HepG2 (cell line): Measurements from ENCODE around the gene KISS1R. TPM values are rescaled to one million over a fixed set of nuclear protein-coding genes. Genes with fewer than 3 reads are reported as not detected.

Source experiments
- ATF2 ChIP-seq: sonication (generic); formaldehyde crosslinking; IDR thresholded peaks from 2 replicates; pipeline ENCODE4 v1.4.0; 2020; ENCODE audit warnings: missing genetic modification reagents
- CBX1 ChIP-seq: IDR thresholded peaks from one replicate; pipeline ENCODE4 v1.6.1; 2016; ENCODE audit warnings: antibody characterized with exemption, low read depth
- CENPT ChIP-seq: sonication (generic); formaldehyde crosslinking; IDR thresholded peaks from 2 replicates; pipeline ENCODE4 v1.8.0; 2022; ENCODE audit warnings: low read depth, mild to moderate bottlenecking, moderate library complexity, missing genetic modification reagents
- GMEB1 ChIP-seq: sonication (generic); formaldehyde crosslinking; IDR thresholded peaks from 2 replicates; pipeline ENCODE4 v1.5.1; 2020; ENCODE audit warnings: missing genetic modification reagents, mild to moderate bottlenecking, borderline replicate concordance
- HMG20B ChIP-seq: conservative IDR thresholded peaks from 2 replicates; pipeline ENCODE4 v1.6.1; 2016; ENCODE audit warnings: missing genetic modification reagents, missing compliant biosample characterization
- KDM1A ChIP-seq: IDR thresholded peaks from 2 replicates; pipeline ENCODE4 v1.6.1; 2016; ENCODE audit warnings: missing compliant biosample characterization
- MAFK ChIP-seq, 2 experiments: IDR thresholded peaks in 1 of 2; conservative IDR thresholded peaks in 1 of 2; 2 replicates each; pipeline ENCODE4 v1.6.1; 2011; ENCODE audit warnings: improper control_type of control experiment in 2 of 2, low read length in 2 of 2
- MXD4 ChIP-seq: IDR thresholded peaks from 2 replicates; pipeline ENCODE4 v1.6.1; 2016; ENCODE audit warnings: mild to moderate bottlenecking, missing biosample characterization, missing genetic modification reagents
- NAIF1 ChIP-seq: sonication (generic); formaldehyde crosslinking; IDR thresholded peaks from 2 replicates; pipeline ENCODE4 v1.5.0; 2020; ENCODE audit warnings: mild to moderate bottlenecking, missing genetic modification reagents, borderline replicate concordance
- NFYB ChIP-seq: sonication (generic); formaldehyde crosslinking; IDR thresholded peaks from 2 replicates; pipeline ENCODE4 v1.4.0; 2020; ENCODE audit warnings: missing genetic modification reagents
- NR2F1 ChIP-seq, 2 experiments: fragments of 450-650 bp in 1 of 2; formaldehyde crosslinking in 1 of 2; IDR thresholded peaks; 2 replicates each; pipeline versions ENCODE4 v1.5.0 to v1.6.1; 2016 to 2020; ENCODE audit warnings: mild to moderate bottlenecking in 1 of 2, missing compliant biosample characterization in 1 of 2, missing genetic modification reagents in 1 of 2, moderate library complexity in 1 of 2
- PPARG ChIP-seq: conservative IDR thresholded peaks from 2 replicates; pipeline ENCODE4 v1.6.1; 2016; ENCODE audit warnings: missing biosample characterization, missing genetic modification reagents
- SIN3B ChIP-seq: fragments of 150-350 bp; IDR thresholded peaks from 2 replicates; pipeline ENCODE4 v1.6.1; 2014; ENCODE audit warnings: low read length
- SP5 ChIP-seq: IDR thresholded peaks from 2 replicates; pipeline ENCODE4 v1.6.1; 2016; ENCODE audit warnings: low read depth, borderline replicate concordance
- TCF7L2 ChIP-seq: IDR thresholded peaks from 2 replicates; pipeline ENCODE4 v1.6.1; 2011; ENCODE audit warnings: mild to moderate bottlenecking, low read depth, low read length, moderate library complexity
- ZFP36L1 ChIP-seq: sonication (generic); formaldehyde crosslinking; IDR thresholded peaks from 2 replicates; pipeline ENCODE4 v1.8.0; 2022; ENCODE audit warnings: mild to moderate bottlenecking, missing genetic modification reagents, moderate library complexity
- ZKSCAN1 ChIP-seq: fragments of 150-350 bp; IDR thresholded peaks from 2 replicates; pipeline ENCODE4 v1.6.1; 2014; ENCODE audit warnings: low read length
- ZKSCAN8 ChIP-seq: IDR thresholded peaks from 2 replicates; pipeline ENCODE4 v1.6.1; 2016; ENCODE audit warnings: borderline replicate concordance, missing genetic modification reagents, missing compliant biosample characterization
- ZNF331 ChIP-seq: sonication (generic); formaldehyde crosslinking; IDR thresholded peaks from 2 replicates; pipeline ENCODE4 v1.4.0; 2020; ENCODE audit warnings: missing genetic modification reagents
- ZNF33A ChIP-seq: sonication (generic); formaldehyde crosslinking; IDR thresholded peaks from 2 replicates; pipeline ENCODE4 v1.5.1; 2020; ENCODE audit warnings: missing genetic modification reagents, mild to moderate bottlenecking, moderate library complexity, borderline replicate concordance
- ZNF382 ChIP-seq: sonication (generic); formaldehyde crosslinking; IDR thresholded peaks from 2 replicates; pipeline ENCODE4 v1.5.0; 2020; ENCODE audit warnings: missing genetic modification reagents, mild to moderate bottlenecking, borderline replicate concordance
- ZNF484 ChIP-seq: sonication (generic); formaldehyde crosslinking; IDR thresholded peaks from 2 replicates; pipeline ENCODE4 v1.5.1; 2020; ENCODE audit warnings: mild to moderate bottlenecking, low read depth, missing genetic modification reagents, borderline replicate concordance
- ZNF543 ChIP-seq: sonication (generic); formaldehyde crosslinking; IDR thresholded peaks from 2 replicates; pipeline ENCODE4 v1.4.0; 2020; ENCODE audit warnings: mild to moderate bottlenecking, missing genetic modification reagents
- ZNF782 ChIP-seq: sonication (generic); formaldehyde crosslinking; IDR thresholded peaks from 2 replicates; pipeline ENCODE4 v1.4.0; 2020; ENCODE audit warnings: missing genetic modification reagents, mild to moderate bottlenecking, borderline replicate concordance
- ZSCAN12 ChIP-seq: sonication (generic); formaldehyde crosslinking; IDR thresholded peaks from 2 replicates; pipeline ENCODE4 v1.9.0; 2021; ENCODE audit warnings: mild to moderate bottlenecking, missing genetic modification reagents
- polyA plus RNA-seq, 8 experiments: library from polyadenylated mRNA; depleted of rRNA in 3 of 8; stranded (reverse) in 7 of 8; unstranded in 1 of 8; fragments of >200 nt; fragmentation: Illumina TruSeq in 4 of 8; extraction: Trizol in 4 of 8; gene quantifications; 2 replicates each; pipeline versions ENCODE4 v1.2.1 to v1.2.3, GENCODE V29; 2011 to 2016; ENCODE audit warnings: low read depth in 4 of 8, missing spikeins in 1 of 8, mixed read lengths in 1 of 8; ENCODE audit not compliant: insufficient read depth in 1 of 8
- total RNA-seq, 5 experiments: library from RNA; depleted of rRNA; stranded (reverse); fragments of >200 nt; fragmentation: Illumina TruSeq; extraction: Trizol; gene quantifications; 2 replicates each; pipeline ENCODE4 v1.2.3, GENCODE V29; 2016; ENCODE audit warnings: low read depth in 1 of 5
- TF ChIP-seq, protein P1 (sequence below): sonication (generic); formaldehyde crosslinking; IDR thresholded peaks from 2 replicates; pipeline ENCODE4 v1.5.1; 2020; ENCODE audit warnings: mild to moderate bottlenecking, missing genetic modification reagents, moderate library complexity

The KISS1R gene
- total and polyA plus RNA-seq, 2 of the 13 experiments (the other 11 are each of a cell fraction or from before 2014, with no cell fraction given): 1.1 to 10.2 TPM

GRCh38 chr19:960601-960938, 43.4 kb downstream of the KISS1R start (continued):
- TF ChIP-seq GMEB1: no peak
- peak; percentile 95 for TF ChIP-seq ZKSCAN8 (CRISPR knock-in tag)
- 0 out of 2 replicates have a peak, but pooled peaks have one; percentile 19 for TF ChIP-seq ZNF543
- no peak for TF ChIP-seq ZFP36L1 (CRISPR knock-in tag)
- no peak for TF ChIP-seq MXD4 (CRISPR knock-in tag)
- 0 out of 2 replicates have a peak, but pooled peaks have one; percentile 49 for TF ChIP-seq ZSCAN12
- no peak for TF ChIP-seq NR2F1 (CRISPR knock-in tag; IDR thresholded peaks at IDR 0.05)
- TF ChIP-seq ZKSCAN1: no peak
- TF ChIP-seq TCF7L2: no peak
- TF ChIP-seq ZNF484 (CRISPR knock-in tag): no peak
- TF ChIP-seq ZNF33A: 0 out of 2 replicates have a peak, but pooled peaks have one; percentile 18
- no peak for TF ChIP-seq ZNF331 (CRISPR knock-in tag)
- 0 out of 2 replicates have a peak, but pooled peaks have one; percentile 1 for TF ChIP-seq NAIF1 (CRISPR knock-in tag)
- no peak for TF ChIP-seq SIN3B
- TF ChIP-seq MAFK (conservative IDR thresholded peaks at IDR 0.05 in 1 of 2, IDR thresholded peaks at IDR 0.05 in 1 of 2; ENCODE audit: low read length in 2 of 2): no peak
- TF ChIP-seq, protein P1, sequence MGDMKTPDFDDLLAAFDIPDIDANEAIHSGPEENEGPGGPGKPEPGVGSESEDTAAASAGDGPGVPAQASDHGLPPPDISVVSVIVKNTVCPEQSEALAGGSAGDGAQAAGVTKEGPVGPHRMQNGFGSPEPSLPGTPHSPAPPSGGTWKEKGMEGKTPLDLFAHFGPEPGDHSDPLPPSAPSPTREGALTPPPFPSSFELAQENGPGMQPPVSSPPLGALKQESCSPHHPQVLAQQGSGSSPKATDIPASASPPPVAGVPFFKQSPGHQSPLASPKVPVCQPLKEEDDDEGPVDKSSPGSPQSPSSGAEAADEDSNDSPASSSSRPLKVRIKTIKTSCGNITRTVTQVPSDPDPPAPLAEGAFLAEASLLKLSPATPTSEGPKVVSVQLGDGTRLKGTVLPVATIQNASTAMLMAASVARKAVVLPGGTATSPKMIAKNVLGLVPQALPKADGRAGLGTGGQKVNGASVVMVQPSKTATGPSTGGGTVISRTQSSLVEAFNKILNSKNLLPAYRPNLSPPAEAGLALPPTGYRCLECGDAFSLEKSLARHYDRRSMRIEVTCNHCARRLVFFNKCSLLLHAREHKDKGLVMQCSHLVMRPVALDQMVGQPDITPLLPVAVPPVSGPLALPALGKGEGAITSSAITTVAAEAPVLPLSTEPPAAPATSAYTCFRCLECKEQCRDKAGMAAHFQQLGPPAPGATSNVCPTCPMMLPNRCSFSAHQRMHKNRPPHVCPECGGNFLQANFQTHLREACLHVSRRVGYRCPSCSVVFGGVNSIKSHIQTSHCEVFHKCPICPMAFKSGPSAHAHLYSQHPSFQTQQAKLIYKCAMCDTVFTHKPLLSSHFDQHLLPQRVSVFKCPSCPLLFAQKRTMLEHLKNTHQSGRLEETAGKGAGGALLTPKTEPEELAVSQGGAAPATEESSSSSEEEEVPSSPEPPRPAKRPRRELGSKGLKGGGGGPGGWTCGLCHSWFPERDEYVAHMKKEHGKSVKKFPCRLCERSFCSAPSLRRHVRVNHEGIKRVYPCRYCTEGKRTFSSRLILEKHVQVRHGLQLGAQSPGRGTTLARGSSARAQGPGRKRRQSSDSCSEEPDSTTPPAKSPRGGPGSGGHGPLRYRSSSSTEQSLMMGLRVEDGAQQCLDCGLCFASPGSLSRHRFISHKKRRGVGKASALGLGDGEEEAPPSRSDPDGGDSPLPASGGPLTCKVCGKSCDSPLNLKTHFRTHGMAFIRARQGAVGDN (CRISPR knock-in tag): no peak
- TF ChIP-seq ATF2: no peak
- no peak for TF ChIP-seq HMG20B (CRISPR knock-in tag)
- TF ChIP-seq CBX1: peak; percentile 16
- no peak for TF ChIP-seq SP5 (CRISPR knock-in tag)
- TF ChIP-seq PPARG (CRISPR knock-in tag): no peak
- TF ChIP-seq ZNF782 (CRISPR knock-in tag): 0 out of 2 replicates have a peak, but pooled peaks have one; percentile 46
- 0 out of 2 replicates have a peak, but pooled peaks have one; percentile 45 for TF ChIP-seq CENPT (CRISPR knock-in tag)
- TF ChIP-seq ZNF382 (CRISPR knock-in tag): no peak
- no peak for TF ChIP-seq KDM1A (CRISPR knock-in tag)
- no peak for TF ChIP-seq NFYB (CRISPR knock-in tag)
